T-helper 1 cell (primary cell): ENCODE data around the gene MPZL3.
"Not testable (repeated sequence)": the region's sequence is repeated elsewhere in the genome, so short reads cannot be mapped to it uniquely, and the experiment has no call there.

Source experiments
- DNase-seq, 5 donors: peaks; one replicate each; pipeline ENCODE4 v3.0.0-alpha.2; 2012 to 2020

Gene MPZL3

DNA sequence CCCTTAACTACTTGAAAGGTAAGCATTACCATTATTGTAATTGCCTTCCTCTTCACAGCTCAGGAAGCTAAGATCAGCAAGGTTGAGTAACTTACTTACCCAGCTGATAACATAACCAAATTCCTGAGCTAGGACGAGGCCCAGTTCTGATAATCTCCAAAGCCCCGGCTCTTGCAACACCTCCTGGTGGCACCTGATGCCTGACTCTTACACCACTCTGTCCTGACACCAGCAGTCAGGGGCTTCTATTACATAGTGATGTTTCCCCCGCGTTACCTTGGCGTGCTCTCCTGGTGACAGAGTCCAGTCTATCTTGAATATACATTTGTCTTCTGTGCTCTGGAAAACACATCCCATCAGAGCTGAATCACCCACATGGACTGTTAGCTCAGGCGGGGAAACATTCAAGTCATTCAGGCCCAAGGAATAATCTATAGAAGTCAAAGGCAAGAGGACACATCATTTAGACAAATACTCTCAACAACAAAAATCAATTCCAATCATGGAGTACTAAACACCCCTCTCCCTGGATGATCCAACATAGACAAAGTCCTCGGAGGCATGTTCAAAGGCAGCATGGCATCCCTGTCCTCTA lies 39.9 kb downstream of the MPZL3 start:
- no peak for DNase-seq

DNA sequence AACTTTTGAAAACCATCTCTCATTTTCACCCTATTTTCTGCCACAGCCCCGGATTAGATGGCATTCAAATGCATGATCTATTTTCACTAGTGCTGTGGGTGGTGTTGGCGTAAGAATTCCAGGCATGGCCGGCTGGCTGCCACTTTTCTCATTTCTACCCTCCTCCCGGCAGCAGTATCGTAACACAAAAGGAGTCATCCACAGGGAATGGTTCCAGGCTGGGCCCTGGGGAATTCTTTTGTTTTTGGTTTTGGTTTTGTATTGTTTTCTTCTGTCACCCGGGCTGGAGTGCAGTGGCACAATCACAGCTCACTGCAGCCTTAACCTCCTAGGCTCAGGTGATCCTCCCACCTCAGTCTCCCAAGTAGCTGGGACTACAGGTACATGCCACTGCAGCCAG lies 41.2 kb downstream of the MPZL3 start:
- DNase-seq, result no peak

DNA sequence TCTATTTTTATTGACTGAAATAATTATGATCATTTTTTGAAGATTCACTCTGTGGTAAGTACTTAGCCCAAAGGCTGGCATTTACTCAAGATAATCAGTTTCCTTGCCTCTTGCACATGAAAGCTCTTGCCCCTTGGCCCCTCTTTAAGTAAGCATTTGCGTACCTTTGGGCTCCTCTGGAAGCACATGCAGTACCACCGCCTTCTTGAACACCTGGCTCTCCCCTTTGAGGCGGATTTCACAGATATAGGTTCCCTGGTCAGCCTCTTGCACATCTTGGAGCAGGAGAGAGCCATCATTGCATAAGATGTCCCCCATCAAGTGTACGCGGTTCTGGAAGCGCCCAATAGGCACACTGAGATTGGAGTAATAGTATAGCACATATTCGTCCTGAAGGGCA lies 41.8 kb downstream of the MPZL3 start:
- no peak for DNase-seq

DNA sequence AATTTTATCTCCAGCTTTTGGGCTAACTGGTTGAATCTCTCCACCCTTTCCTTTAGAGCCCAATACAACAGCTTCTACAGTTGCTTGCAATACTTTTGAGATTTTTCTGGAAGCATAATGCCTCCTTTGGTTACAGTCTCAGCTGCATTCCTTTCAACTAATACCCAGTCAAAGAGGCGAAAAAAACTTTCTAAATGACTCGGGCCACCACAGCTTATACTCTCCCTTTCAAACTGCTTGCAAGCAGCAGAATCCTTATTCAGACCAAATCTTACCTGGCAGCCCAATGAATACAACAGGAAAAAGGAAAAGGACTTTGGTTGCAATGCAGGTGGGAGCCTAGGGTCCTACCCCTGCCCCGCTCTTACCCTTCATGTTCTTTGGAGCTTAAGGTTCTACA lies 43.1 kb downstream of the MPZL3 start:
- no peak for DNase-seq

DNA sequence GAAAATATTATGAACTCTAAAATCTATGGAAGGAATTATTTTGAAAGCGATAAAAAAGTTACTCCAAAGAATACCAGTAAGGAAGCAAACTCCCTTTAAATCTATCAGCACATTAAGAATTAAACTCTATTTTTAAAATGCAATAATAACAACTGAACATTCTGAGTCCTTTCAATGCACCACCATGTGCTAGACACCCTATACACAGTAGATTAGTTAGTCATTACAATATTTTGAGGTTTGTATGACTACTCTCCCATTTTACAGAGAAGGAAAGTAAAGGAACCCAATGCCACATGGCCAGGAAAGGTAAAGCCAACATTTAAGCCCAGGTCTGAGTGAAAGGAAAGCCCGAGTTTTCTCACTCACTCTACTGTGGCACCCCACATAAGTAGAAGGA lies 45.1 kb downstream of the MPZL3 start:
- no peak for DNase-seq

DNA sequence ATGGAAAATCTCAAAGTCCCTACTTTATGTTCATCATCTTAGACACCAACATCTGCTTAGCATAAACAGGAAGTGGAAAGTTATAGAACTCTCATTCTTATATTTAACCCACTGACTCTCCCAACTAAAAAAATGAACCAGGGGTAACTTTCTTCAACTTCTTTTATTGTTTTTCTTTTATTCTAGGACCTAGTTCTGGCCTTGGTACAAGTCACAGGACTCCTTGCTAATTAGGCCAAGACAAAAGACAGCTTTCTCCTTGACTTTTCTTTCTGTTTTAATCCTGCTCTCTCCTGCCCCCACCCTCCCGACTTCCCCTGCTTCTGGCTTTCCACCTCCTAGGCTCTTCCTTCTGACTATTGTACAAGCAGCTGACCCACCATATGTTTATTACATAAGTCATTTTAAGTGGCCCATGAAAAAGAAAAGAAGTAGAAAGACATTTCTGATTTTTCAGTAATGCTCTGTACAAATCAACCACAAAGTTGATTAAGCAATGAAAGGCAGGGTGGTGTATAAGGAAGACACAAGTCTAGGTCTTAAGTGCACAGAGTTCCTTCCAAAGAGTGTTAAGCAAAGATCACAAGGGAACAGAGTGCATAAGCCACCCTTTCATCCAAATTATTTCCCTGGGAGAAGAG lies 45.7 kb downstream of the MPZL3 start:
- no peak for DNase-seq

DNA sequence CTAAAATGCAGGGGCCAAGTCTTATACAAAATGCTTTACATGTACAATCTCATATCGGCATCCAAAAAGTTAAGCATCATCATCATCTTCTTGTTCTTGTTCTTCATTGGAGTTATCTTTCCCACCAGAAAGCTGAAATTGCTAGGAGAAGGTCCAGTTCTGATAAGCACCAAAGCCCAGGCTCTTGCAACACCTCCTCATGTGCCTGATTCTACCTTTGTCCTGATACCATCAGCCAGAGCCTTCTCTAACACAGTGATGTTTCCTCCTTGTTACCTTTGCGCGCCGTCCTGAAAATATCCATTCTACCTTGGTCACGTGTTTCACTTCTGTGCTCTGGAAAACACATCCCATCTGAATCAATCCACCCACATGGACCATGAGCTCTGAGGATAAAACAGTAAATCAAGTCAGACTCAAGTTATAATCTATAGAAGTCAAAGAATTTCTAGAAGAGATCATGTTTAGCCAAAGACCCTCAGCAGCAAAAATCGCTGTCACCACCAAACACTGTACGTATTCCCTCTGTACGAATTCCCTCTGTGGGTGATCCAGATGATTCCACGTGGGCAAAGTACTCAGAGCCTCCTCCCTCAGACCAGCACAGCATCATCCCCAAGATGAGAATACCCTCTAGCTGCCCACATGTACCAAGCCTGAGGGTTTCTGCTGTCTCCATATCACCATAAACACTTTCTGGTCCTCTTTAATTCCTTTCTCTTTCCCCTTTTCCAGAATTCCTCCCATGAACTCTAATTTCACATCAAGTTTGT lies 46.4 kb downstream of the MPZL3 start:
- no peak for DNase-seq

DNA sequence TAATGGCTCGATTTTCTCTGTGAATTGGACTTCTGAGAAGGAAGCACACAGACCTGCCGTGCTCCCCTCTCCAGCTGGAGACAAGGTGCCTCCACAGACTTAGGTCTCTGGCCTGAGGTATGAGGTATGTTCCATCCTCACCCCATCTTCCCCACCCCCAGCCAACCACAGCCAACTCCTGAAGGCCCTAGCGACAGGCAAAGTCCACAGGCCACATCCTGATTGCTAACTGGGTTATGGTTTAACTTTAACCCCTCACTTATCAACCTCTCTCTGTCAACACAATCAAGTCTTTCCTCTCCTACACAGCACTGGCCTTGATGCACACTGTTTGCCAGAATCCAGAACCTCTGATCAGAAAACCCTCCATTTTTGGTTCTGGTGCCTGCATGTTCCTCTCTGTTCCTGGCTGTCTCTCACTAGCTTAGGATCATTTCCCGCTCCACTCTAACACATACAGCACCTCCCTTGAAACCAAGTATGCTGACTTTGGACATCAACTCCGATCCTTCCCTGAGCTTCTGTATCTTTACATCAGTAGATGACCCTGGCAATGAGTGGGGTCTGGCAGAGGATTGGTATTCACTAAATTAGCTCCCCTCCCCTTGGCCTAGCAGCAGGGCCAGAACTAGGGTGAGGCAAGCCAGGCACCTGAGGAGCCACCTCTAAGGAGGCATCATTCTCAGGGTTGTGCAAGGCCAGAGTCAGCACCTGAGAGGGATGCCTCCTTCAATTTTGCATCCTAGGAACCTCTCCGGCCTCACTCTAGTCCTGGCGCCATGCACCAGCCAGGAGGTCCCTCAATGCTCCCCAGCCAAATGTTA lies 49.4 kb downstream of the MPZL3 start:
- DNase-seq, result peak in 3 of 5 donors; percentile 30 to 82 (median 31)

DNA sequence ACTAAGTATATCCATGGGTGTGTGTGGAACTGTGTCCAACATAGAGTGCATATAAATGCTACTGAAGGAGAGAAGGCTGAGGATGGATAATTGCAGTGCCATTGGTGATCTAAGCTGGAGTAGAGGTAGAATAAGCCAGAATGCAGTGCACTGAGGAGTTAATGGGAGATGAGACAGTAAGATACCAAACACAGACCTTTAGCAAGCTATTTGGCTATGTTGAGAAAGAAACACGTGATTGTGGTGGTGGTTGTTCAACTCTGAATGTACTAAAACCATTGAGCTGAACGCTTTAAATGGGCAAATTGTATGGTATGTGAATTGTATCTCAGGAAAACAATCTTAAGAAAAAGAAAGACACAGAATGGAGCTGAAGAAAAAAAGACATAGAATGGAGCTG lies 50.2 kb downstream of the MPZL3 start:
- no peak for DNase-seq

DNA sequence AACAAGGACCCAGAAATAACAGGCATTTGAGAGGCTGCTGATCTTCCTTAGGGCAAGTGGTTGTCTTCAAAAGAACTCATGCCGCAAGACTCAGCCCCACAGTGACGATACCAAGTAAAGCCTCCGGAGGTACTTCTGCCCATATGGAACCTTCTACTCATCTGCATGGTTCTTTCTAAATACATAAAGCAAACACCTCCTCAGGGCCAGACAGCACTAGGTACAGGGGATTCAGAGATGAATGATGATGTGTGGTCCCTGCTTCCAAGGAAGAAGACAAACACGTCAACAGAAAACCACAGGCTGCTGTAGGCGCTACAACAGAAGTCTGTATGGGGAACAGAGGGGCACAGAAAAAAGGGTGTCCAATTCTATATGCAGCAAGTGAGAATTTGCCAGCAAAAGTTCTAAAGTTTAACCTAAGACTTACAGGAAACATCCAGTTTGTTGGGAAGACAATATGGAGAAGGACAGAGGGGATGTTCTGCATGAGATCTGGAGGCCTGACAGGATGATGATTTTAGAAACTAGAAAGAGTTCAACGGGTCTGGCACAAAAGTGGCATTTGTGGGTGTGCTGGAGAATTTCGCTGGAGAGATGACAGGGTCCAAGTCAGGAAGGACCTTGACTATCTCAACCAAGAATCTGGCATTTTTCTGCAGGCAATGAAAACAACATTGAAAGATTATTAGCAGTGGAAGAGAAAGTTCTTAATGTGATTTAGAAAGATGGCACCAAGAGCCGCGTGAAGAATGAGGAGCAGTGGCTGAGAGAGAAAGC lies 51.1 kb downstream of the MPZL3 start:
- peak in 1 of 5 donors; percentile 48 for DNase-seq

DNA sequence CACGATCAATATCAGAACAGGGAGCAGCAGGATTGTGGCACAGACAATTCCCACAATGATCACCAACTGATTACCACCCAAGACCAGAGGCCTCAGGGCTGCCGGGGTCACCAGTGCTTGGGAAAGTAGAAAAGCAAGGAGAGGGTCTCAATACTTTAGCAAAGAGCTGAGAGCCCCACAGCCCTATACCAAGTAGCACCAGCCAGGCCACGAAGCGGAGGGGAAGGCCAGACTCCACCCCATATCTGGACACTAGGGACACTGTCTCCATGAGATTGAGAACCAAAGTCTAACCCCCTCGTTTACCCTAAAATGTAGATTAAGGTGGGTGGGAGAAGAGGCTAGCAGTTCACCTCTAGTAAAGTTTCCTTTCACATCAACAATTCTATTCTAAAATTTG lies 51.7 kb downstream of the MPZL3 start:
- DNase-seq, result no peak

DNA sequence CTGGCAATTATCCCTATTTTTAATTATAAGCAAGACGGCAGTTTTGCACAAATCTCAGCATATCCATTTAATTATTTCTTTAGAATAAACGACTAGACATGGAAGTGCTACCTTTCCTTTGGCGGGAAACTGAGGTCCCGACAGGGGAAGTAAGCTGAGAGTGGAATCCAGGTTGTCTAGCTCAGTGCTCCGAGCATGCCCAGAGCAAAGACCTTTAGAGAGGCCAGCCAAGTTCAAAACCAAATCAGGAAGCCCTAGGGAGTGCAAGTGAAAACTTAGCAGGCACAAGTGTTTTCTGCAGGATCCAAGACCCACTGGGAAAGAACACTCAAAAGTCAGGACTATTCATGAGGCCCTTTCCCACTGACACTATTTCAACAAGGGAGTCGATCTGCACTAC lies 53.0 kb downstream of the MPZL3 start:
- no peak for DNase-seq

DNA sequence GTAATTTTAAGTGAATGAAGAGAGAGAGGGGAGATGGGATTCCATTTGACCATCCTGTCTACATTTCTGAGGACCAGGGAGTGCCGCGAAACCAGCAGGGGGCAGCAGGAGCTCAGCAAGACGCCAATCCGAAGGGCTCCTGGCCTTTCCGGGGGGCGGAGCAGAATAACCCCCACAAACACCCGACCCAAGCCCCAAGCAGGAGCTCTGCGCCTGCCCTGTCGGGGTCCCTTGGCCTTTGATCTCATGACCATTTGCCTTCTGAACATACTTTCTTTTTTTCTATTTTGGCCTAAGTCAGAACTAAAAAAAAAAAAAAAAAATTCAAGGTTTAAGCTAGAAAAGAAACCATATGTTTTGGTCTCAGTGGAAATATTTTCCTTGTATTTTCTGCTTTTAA lies 53.8 kb downstream of the MPZL3 start:
- DNase-seq, result peak; percentile 63 to 82 (median 75)

DNA sequence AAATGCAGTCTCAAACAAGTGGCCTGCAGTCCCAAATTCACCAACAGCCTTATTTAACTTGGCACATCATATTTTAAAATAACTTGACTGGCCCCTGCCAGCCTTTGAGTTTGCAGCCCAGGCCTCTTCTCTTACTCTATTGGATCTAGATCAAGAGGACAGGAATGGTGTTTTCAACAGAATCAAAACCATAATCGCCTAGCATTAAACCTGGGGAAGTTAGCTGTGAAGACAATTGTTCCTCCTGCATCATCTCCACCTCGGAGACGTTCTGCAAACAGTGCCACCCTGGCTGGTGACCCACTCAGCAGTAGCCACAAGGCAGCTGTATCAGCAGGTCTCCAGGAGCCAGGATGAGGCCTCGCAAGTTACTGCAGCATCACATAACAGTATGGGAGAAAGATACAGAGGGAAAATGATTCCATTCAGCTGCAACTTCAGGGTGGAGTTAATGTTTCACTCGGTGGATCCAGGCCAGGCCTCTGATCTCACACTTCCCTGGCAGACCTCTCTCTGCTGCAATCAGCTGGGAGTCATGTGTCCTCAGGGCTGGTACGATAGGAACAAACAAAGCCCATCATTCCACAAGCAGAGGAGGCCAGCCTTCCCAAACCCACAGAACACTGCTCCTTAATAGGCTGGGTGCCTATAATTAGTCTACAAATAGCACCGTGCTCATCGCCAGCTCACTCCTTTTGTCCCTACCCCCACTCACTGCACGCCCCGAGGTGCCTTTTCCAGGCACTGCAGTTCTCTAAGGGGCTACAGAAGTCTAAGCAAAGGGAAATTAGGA lies 57.1 kb downstream of the MPZL3 start:
- DNase-seq, result no peak

DNA sequence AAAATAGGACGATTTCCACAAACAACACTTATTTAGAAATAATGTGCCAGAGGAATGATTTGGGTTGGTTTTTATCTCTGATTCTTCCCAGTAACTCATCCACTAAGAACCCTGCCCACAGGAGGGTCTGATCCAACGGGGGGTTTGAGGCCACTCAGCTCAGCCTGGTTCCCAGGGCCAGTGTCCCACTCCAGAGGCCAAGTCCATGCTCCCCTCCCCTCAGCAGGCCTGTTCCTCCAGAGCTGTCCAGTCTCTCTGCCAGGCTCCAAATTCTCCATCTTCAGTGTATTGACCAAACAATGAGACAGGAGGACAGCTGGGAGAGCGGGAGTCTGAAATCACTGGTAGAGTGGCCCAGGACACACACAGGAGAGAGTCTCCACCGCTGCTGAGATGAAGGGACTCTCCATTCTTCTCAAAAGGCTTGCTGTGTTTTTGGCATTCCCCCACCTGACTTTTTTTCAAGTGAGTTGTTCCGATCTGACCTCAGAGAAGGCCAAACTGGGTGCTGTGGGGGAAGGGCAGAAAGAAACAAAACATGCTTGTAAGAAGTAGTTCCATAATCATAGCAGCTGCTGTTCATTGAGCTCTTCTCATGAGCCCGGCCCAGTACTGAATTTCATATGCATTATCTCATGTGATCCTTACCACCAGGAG lies 58.1 kb downstream of the MPZL3 start:
- no peak for DNase-seq

DNA sequence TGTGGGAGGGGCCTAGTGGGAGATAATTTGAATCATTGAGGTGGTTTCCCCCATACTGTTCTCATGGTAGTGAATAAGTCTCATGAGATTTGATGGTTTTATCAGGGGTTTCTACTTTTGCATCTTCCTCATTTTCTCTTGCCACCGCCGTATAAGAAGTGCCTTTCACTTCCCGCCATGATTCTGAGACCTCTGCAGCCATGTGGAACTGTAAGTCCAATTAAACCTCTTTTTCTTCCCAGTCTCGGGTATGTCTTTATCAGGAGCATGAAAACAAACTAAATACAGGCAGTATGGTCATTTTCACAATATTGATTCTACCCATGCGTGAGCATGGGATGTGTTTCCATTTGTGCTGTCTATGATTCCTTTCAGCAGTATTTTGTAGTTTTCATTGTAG lies 59.3 kb downstream of the MPZL3 start:
- not testable (repeated sequence) for DNase-seq

DNA sequence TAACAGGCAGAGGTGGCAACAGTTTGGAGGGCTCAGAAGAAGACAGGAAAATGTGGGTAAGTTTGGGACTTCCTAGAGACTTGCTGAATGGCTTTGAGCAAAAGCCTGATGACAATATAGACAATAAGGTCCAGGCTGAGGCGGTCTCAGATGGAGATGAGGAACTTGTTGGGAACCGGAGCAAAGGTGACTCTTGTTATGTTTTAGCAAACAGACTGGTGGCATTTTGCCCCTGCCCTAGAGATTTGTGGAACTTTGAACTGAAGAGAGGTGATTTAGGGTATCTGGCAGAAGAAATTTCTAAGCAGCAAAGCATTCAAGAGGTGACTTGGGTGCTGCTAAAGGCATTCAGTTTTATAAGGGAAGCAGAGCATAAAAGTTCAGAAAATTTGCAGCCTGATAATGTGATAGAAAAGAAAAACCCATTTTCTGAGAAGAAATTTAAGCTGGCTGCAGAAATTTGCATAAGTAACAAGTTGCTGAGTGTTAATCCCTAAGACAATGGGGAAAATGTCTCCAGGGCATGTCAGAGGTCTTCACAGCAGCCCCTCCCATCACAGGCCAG lies 61.1 kb downstream of the MPZL3 start:
- not testable (repeated sequence) for DNase-seq

DNA sequence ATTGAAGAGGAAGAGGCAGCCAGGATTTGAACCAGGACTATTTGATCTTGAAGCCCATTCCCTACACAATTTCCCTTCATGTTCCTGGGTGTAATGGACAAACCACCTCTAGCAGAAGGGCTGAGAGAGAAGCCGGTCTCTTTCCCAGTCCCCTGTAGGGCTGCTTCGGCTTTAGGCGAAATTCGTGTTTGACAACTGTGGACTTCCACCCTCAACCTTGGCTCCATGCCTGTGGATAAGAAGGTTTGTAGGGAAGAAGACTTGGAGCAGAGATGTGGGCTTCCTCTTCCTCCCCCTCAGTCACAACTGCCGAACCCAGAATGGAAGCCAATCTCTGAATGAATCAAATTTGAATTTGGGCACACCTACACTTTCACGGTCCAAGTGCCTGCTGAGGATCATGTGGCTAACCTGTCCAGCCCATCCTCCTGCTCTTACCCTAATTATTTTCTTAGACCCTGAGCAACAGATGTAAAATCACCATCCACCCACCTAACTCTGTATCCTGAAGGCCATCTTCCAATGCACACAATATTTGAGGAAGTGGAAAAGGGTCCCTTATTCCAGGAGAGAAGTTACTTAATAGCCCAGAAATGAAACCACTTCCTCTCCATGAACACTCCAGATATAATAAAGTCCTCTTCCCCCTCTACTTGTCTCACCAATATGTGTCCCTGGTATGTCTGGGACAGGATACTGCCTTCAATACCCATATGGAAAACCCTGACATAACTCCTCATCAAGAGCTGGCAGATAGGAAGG lies 65.6 kb downstream of the MPZL3 start:
- no peak for DNase-seq

DNA sequence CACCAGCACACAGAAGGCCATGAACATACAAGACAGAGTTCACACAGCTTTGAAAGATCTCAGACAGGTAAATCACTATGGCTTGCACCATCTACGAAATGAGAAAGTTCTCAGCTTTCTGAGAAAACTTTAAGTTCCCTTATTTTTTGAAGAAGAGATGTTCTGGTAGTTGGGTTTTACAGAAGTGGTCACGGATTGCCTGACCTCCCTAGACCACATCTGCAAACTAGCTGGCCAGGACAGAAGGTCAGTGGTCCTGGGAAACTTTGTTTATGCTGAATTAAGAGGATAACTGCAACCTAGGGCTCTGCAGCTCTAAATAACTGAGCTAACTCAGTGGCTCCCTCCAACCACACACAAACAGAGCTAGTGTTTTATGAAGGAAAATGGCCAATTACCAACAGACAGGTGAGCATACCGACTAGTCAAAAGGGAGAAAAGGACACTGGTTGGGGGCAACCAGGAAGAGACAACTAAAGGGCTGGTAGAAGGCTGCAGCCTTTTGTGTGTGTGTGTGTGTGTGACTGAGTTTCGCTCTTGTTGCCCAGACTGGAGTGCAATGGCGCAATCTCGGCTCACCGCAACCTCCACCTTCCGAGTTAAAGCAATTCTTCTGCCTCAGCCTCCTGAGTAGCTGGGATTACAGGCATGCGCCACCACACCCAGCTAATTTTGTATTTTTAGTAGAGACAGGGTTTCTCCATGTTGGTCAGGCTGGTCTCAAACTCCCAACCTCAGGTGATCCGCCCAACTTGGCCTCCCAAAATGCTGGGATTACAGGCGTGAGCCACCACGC lies 67.2 kb downstream of the MPZL3 start:
- DNase-seq, result no peak
